GM18511 (cell line): Measurements from ENCODE around the gene NRTN.

Experiments
- ATAC-seq: cut with Tn5 transposase; IDR thresholded peaks from one replicate; pipeline ENCODE4 v1.9.1; 2021; ENCODE audit warnings: mild to moderate bottlenecking, moderate library complexity; ENCODE audit not compliant: unreplicated experiment

The NRTN gene

DNA sequence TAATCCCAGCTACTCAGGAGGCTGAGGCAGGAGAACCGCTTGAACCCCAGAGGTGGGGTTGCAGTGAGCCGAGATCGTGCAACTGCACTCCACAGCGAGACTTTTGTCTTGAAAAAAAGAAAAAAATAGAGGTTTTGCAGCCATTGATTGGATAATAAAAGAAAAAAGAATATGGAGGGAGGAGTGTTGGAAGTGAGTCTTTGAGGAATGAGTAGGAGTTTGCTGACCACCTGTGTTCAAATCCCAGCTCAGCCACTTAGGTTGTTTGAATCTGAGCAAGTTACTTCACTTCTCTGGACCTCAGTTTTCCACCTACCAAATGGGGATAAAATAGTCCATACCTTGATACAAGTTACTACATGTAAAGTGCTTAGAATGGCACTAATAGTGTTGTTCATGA is 6.2 kb downstream of the NRTN start:
- no peak for ATAC-seq

GRCh38 chr19:5814123-5814851 is 9.4 kb downstream of the NRTN start:
- no peak for ATAC-seq

DNA sequence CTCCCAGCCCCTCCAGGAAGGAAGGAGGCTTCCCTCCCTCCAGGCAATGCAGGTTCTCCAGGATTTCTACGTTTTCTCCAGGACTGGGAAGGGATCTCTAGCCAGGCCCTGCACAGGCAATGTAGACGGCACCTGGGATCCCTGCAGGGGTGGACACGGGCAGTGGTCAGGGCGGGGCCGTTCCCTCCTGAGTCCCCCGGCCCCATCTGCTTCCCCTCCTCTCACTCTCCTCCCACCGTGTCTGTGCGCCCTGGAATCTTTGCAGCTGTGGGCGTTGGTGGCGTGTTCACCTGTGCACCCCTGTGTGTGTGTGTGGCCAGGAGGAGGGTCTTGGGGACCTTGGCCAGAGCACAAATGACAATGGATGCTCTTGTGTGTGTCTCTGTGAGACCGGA is 10.0 kb downstream of the NRTN start:
- ATAC-seq: no peak

DNA sequence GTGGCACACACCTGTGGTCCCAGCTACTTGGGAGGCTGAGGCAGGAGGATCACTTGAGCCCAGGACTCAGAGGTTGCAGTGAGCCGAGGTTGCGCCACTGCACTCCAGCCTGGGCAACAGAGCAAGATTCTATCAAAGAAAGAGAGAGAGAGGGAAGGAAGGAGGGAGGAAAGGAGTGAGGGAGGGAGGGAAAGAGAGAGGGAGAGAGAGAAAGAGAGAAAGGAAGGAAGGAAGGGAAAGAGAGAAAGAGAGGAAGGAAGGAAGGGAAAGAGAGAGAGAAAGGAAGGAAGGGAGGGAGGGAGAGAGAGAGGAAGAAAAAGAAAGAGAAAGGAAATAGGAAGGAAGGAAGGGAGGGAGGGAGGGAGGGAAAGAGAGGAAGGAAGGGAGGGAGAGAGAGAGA is 12.4 kb downstream of the NRTN start:
- no peak for ATAC-seq

DNA sequence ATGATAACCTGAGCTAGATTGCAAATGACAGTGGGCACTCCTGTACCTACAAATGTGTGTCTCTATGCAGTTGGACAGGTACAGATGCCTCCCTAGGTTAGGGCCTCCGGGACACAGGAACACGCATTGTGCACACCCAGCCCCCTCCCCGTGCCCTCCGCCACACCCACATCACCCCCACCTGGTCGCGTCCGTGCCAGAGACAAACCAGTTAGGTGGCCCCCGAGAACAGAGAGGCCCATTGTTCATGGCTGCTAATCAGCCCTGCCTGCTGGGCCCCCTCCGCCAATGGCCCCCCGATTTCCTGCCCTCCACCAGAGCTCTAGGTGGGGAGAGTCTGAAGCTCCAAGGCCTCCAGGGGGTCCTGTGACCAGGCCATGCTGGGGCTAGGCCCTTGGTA is 13.7 kb downstream of the NRTN start:
- ATAC-seq: no peak

DNA sequence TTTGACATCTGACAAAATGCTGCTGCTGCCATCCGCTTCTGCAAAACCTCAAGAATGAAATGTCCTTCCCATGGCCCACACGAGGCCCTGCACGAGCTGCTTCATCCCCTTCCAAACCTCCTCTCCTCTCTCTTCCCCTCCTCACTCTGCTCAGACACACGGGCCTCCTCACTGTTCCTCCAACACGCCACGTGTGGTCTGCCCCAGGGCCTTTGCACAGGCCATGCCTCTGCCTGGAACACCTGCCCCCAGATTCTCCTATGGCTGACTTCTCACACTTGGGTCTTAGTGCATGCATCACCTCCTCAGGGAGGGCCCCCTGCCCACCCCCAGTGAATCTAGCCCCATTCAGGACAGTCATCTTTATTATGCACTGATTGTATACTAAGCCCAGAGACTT is 15.9 kb downstream of the NRTN start:
- ATAC-seq: no peak

- ATAC-seq: no peak
These were observed 16.8 kb downstream of the NRTN start for GRCh38 chr19:5821521-5822180.

- ATAC-seq: no peak
These were observed 17.4 kb downstream of the NRTN start for GRCh38 chr19:5822181-5822844.

DNA sequence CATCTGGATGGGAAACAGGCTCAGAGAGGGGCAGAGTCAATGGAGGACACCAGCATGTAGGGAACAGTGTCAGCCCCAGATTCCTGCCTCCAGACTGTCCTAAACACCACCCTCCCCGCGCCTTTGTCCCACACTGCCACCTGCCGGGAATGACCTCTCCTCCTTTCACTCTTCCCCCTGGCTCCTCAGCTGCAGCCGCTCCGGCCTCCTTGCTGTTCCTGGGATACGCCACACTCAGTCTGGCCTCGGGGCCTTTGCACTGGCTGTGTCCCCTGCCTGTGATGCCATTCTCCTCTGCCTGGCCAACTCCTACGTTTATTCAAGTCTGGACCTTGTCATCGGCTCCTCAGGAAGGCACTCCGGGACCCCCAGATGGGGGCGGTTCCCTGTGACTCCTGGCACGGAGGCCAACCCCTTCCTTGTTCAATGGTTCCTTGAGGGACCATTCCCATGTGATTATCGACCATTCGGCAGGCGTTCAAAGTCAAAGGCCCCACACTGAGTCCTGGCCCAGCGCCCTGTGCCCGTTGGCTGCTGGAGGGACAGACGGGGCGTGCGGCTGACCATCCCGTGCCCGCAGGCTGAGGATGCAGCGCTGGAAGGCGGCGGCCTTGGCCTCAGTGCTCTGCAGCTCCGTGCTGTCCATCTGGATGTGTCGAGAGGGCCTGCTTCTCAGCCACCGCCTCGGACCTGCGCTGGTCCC is 18.9 kb downstream of the NRTN start:
- ATAC-seq: no peak

DNA sequence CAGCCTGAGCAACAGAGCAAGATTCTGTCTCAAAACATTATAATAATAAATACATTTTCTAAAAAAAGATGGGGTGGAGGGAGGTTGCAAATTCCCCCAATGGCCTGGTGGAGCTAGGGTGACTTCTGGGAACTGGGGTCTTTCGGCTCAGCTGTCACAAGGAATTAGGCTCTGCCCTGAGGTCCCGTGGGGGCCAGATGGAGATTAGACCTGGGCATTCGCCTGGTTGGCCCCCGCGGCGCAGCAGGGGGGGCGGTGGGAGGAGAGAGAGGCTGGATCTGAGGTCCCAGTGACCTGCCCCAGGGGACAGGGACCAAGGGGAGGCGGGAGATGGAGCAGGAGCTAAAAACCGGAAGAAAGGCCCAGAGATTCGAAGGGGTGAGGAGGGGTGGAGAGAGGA is 19.9 kb downstream of the NRTN start:
- no peak for ATAC-seq

DNA sequence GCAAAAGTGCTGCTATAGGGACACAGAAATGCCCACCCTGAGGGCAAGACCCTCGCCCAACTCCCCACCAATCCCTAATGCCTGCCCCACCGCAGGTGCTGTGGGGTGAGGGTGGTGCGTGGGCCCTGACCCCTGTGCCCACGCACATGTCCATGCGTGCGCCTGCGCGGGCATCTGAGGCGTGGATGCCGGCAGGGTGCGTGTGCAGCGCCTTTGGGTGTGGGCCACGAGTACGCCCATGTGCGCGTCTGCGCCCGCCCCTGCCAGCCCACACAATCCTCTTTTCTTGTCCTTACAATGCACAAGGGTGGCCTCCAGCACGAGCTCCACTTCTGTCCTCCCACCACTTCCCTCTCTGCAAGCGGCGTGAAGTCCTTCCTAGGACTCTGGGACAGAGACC is 20.3 kb downstream of the NRTN start:
- no peak for ATAC-seq

GRCh38 chr19:5826531-5827341 is 21.9 kb downstream of the NRTN start:
- ATAC-seq: no peak

- no peak for ATAC-seq
These were observed 22.5 kb downstream of the NRTN start for GRCh38 chr19:5827342-5827890.

DNA sequence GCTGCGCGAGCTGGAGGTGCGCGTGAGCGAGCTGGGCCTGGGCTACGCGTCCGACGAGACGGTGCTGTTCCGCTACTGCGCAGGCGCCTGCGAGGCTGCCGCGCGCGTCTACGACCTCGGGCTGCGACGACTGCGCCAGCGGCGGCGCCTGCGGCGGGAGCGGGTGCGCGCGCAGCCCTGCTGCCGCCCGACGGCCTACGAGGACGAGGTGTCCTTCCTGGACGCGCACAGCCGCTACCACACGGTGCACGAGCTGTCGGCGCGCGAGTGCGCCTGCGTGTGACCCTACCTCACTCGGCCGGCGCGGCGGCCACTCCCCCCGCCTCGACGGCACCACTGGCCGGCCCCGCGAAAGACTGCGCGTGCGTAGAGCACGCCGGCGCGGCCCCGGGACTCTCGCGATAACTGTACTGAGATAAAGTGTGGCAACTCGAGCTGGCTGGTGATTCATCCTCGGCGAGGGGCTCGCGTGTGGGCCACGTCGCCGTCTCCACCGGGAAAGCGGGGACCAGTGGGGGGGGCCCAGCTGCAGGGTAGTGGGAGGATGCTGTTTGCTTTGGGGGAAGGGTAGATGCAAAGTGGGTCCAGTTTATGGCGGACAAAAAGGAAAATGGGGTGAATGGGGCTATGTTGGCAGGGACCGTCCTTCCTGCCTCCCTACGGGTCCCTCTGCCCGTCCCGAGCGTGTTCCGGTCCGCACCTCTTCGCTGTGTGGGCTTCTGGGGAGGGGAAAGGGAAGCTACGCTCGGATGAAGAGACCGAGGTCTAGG is 23.2 kb downstream of the NRTN start:
- peak; percentile 71 for ATAC-seq

DNA sequence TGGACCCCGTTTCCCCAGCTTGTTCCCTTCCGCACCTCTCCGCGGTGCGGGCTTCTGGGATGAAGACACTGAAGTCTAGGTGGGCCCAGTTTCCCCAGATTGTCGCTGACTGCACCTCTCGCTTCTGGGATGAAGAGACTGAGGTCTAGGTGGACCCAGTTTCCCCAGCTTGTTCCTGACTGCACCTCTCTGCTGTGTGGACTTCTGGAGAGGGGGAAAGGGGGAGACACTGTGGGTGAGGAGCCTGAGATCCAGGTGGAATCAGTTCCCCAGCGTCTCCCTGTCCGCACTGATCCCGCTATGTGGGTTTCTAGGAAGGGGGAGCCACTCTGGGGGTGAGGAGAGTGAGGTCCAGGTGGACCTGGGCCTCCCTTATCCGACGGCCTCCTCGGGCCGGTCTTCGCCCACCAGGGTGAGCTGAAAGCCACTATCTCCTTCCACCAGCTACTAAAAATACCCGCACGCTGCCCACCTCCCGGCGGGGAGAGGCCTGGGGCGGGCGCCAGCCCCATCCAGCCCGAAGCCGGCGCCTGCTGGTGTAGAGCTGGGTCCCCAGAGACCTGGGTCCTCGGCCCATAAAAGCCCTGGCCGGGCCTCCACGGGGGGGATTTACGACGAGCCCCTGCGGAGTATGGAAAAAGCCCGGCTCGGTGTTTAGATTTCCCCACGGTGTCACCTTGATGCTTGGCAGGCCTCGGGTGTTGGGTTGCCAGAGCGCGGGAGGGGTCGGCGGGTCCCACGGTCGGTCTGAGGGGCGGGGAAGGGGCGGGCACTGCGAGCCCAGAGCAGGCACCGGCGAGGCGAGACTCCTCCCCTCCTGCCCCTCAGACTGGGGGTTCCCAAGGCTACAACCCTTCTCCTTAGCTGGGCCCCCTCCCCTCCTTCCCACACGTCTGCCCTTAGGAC is 24.0 kb downstream of the NRTN start:
- ATAC-seq: no peak

GRCh38 chr19:5829567-5830310 is 24.9 kb downstream of the NRTN start:
- no peak for ATAC-seq

DNA sequence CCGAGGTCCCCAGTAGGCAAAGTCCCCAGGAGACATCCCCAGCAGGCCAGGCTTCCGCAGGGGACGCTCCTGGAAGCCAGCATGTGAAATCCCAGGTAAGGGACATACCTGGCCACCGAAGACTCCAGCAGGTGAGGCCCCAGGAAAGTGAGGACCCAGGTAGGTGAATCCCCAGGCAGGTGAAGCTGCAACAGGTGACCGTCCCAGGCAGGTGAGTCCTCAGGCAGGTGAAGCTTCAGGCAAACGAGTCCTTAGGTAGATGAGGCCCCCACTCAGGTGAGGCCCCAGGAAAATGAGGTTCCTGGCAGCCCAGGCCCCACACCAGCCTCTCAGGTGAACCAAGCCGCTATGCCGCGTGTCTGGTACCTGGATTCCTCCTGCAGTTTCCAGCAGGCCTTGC is 26.3 kb downstream of the NRTN start:
- no peak for ATAC-seq

DNA sequence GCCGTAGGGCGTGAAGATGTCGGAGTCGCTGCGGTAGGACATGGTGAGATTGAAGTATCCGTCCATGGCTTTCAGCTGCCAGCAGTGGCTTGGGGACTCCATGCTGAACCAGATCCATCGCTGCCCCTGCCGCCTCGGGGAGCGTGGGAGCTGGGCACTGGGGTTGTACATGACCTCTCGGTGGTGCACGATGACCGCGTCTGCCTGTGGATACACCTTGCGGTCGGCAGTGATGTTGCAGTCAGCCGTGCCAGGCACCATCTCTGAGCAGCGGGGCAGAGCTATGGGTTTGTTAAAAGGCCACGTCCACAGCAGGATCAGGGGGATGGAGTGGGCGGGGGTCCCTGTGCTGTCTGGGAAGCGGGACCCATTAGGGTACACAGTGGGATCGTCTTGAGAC is 27.2 kb downstream of the NRTN start:
- no peak for ATAC-seq
